Measurements from ENCODE around the gene SAMD3.

DNA sequence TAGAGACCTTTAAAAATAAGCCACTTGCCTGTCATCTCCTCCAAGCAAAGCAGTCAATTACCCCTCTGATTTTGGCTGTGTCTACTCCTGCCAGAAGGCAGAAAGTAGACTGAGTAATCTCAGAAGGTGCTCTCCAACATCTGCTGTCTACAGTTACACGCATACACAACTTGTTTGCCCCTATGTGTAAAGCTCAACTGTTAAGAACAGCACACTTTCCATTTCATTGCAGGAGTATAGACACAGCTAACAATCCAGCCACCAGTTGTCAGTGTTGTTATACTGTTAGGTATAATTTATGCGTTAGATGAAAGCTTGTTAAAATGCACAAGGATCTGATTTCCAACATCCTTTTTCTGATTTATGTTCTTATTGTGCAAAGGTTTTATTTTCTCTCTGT lies 88.2 kb downstream of the SAMD3 start:
- TF ChIP-seq GATA2 (CRISPR knock-in tag; IDR thresholded peaks at IDR 0.05) (no peak), JUND (IDR thresholded peaks at IDR 0.05) (no peak), FOSL2 (IDR thresholded peaks at IDR 0.05; ENCODE audit: borderline replicate concordance, low read depth) (no peak), POLR2AphosphoS5 (IDR thresholded peaks at IDR 0.05; ENCODE audit: low read depth, low read length) (no peak), RCOR1 (IDR thresholded peaks at IDR 0.05; ENCODE audit: low read length) (no peak), MXI1 (IDR thresholded peaks at IDR 0.05; ENCODE audit: low read depth, low read length) (no peak), GABPA (IDR thresholded peaks at IDR 0.05; ENCODE audit: low read depth) (no peak), SMC3 (IDR thresholded peaks at IDR 0.05; ENCODE audit: low read depth, low read length) (no peak), EZH2phosphoT487 (IDR thresholded peaks at IDR 0.05; ENCODE audit: borderline replicate concordance, low read depth) (no peak)
- TF ChIP-seq, protein P1, sequence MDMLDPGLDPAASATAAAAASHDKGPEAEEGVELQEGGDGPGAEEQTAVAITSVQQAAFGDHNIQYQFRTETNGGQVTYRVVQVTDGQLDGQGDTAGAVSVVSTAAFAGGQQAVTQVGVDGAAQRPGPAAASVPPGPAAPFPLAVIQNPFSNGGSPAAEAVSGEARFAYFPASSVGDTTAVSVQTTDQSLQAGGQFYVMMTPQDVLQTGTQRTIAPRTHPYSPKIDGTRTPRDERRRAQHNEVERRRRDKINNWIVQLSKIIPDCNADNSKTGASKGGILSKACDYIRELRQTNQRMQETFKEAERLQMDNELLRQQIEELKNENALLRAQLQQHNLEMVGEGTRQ (IDR thresholded peaks at IDR 0.05; ENCODE audit: borderline replicate concordance, low read depth, low read length), result no peak
- TF ChIP-seq, protein P2, sequence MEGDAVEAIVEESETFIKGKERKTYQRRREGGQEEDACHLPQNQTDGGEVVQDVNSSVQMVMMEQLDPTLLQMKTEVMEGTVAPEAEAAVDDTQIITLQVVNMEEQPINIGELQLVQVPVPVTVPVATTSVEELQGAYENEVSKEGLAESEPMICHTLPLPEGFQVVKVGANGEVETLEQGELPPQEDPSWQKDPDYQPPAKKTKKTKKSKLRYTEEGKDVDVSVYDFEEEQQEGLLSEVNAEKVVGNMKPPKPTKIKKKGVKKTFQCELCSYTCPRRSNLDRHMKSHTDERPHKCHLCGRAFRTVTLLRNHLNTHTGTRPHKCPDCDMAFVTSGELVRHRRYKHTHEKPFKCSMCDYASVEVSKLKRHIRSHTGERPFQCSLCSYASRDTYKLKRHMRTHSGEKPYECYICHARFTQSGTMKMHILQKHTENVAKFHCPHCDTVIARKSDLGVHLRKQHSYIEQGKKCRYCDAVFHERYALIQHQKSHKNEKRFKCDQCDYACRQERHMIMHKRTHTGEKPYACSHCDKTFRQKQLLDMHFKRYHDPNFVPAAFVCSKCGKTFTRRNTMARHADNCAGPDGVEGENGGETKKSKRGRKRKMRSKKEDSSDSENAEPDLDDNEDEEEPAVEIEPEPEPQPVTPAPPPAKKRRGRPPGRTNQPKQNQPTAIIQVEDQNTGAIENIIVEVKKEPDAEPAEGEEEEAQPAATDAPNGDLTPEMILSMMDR (IDR thresholded peaks at IDR 0.05), result no peak
- TF ChIP-seq, protein P3, sequence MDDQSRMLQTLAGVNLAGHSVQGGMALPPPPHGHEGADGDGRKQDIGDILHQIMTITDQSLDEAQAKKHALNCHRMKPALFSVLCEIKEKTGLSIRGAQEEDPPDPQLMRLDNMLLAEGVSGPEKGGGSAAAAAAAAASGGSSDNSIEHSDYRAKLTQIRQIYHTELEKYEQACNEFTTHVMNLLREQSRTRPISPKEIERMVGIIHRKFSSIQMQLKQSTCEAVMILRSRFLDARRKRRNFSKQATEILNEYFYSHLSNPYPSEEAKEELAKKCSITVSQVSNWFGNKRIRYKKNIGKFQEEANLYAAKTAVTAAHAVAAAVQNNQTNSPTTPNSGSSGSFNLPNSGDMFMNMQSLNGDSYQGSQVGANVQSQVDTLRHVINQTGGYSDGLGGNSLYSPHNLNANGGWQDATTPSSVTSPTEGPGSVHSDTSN (IDR thresholded peaks at IDR 0.05), result no peak
- TF ChIP-seq, protein P4, sequence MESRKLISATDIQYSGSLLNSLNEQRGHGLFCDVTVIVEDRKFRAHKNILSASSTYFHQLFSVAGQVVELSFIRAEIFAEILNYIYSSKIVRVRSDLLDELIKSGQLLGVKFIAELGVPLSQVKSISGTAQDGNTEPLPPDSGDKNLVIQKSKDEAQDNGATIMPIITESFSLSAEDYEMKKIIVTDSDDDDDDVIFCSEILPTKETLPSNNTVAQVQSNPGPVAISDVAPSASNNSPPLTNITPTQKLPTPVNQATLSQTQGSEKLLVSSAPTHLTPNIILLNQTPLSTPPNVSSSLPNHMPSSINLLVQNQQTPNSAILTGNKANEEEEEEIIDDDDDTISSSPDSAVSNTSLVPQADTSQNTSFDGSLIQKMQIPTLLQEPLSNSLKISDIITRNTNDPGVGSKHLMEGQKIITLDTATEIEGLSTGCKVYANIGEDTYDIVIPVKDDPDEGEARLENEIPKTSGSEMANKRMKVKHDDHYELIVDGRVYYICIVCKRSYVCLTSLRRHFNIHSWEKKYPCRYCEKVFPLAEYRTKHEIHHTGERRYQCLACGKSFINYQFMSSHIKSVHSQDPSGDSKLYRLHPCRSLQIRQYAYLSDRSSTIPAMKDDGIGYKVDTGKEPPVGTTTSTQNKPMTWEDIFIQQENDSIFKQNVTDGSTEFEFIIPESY (IDR thresholded peaks at IDR 0.05; ENCODE audit: borderline replicate concordance, low read depth), result no peak
- TF ChIP-seq, protein P5, sequence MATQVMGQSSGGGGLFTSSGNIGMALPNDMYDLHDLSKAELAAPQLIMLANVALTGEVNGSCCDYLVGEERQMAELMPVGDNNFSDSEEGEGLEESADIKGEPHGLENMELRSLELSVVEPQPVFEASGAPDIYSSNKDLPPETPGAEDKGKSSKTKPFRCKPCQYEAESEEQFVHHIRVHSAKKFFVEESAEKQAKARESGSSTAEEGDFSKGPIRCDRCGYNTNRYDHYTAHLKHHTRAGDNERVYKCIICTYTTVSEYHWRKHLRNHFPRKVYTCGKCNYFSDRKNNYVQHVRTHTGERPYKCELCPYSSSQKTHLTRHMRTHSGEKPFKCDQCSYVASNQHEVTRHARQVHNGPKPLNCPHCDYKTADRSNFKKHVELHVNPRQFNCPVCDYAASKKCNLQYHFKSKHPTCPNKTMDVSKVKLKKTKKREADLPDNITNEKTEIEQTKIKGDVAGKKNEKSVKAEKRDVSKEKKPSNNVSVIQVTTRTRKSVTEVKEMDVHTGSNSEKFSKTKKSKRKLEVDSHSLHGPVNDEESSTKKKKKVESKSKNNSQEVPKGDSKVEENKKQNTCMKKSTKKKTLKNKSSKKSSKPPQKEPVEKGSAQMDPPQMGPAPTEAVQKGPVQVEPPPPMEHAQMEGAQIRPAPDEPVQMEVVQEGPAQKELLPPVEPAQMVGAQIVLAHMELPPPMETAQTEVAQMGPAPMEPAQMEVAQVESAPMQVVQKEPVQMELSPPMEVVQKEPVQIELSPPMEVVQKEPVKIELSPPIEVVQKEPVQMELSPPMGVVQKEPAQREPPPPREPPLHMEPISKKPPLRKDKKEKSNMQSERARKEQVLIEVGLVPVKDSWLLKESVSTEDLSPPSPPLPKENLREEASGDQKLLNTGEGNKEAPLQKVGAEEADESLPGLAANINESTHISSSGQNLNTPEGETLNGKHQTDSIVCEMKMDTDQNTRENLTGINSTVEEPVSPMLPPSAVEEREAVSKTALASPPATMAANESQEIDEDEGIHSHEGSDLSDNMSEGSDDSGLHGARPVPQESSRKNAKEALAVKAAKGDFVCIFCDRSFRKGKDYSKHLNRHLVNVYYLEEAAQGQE (IDR thresholded peaks at IDR 0.05; ENCODE audit: low read depth, low read length), result no peak
